Measurements from ENCODE around the gene GRID1. TPM values are rescaled to one million over a fixed set of nuclear protein-coding genes. Genes with fewer than 3 reads are reported as not detected.

Gene GRID1
- total RNA-seq: 2.7 TPM

DNA sequence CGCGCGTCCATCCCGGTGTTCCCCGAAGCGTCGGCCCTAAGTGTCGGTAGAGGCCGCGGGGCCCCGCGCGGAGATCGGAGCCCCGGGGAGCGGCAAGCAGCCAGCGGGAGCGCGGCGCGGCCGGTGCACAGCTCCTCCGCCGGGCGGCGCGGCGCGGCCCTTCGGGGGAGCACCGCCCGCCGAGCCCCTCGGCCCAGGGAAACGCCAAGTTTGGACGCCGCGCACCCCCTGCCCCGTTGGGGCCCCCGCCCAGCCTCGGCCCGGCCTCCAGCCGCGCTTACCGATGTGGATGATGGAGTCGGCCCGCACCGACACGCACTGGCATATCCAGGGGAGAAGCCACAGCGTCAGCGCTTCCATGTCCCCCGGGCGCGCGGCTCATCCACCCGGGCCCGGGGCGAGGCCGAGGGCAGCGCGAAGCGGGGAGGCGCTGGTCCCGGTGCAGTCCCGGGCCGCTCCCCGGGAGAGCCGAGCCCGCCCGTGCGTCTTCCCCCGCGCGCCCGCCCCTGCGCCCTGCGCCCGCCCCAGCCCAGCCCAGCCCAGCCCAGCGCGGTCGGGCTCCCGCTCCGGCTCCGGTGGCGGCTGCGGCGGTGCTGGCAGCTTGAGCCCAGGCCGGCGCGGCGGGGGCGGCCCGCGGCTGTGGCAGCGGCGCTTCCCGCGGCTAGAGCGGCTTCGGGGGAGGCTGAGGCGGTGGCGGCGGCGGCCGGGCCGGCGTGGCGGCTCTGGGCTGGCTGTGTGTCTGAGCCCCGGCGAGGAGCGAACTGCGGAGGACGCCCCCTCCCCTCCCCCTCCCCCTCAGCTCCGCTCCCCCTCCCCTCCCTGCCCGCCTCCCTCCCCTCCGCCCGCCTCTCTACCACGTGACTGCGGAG, at the start of gene GRID1:
Gene GRID1, minus strand, starts transcription at position 763 of the 869 bp plus-strand sequence.
- DNase-seq: peak; percentile 10

DNA sequence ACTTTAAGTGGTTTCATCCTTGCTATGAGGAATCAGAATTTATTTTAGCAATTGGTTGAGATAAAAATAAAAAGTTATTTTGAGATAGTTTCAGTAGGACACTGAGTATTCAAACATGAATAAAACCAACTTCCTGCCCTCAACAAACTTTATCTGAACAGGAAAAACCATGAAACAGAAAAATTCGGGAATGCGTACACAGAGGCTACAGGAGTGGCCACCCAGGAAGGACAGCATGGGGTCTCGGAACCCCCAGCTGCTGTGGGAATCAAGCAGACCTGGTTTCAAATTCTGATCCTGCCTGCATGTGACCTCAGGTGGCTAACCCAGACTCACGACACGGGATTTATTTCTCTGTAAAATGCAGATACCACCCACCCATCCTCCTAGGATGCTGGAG, 49.0 kb upstream of the GRID1 start:
- DNase-seq: no peak

DNA sequence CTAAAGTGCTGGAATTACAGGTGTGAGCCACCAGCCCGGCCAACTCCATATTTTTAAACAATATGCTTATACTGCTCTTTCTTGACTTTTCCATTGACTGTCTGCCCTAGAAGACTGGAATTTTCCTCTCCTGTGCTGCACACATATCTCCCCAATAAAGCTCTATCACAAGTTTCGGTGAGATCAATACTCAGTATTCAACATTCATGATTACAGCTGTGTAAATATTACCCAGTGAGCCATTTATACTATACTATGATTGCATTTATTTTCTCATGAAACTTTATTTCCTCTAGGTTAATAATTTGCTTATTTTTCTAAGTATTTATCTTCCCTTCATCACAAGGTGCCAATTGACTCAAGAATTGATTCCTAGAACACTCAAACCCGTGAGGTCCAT, 48.5 kb upstream of the GRID1 start:
- DNase-seq: no peak

DNA sequence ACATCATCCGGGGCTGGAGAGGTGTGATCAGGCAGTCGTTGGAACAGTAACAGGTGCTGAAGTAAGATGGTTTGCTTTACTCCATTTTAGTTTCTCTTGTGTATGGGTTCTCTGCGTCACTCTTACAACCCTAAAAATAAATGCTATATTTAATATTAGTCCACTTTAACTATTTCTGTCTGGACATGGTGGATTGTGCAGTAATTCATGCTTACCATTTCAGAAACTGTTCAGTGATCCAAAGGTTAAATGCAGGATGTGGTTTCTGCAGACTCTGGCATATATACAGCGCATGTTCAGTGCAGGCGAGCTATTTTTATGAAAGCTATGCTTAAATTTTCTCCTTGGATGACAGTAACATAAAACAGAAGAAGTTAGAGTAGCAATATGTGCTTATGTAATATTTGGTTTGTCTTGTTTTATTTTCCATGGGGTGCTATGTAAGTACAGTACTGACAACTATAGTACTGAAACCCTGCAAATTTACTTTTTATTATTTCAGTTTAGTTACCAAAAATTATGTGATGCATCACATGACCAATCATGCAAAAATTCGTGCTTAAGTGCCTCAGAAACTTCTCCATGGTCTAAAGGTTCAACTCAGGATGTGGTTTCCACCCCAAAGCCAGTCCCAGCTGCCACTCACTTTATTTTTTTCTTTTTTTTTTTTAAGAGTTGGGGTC, 46.6 kb upstream of the GRID1 start:
- peak; percentile 52 for DNase-seq

DNA sequence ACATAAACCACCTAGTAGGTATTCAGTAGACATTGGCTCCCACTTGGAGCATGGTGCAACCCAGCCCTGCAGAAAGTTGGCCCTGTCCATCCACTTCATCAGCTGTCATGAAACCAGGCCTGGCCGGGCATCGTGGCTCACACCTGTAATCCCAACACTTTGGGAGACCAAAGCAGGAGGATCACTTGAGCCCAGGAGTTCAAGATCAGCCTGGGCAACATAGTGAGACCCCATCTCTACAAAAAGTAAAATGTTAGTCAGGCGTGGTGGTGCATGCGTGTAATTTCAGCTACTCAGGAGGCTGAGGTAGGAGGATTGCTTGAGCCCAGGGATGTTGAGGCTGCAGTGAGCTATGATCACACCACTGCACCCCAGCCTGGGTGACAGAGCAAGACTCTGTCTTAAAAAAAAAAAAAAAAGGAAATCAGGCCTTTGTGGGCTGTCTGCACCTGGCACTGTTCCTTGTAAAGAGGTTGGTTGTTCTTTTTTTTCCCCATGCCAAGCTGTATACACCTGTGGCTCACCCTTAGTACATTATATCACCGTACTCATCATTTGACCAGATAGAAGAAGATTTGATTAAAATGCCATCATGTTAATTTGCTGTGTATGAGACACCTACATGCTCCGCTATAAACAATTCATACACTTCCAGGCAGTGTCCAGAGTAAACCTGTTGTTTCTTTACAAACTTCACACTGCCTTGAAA, 45.4 kb upstream of the GRID1 start:
- no peak for DNase-seq

DNA sequence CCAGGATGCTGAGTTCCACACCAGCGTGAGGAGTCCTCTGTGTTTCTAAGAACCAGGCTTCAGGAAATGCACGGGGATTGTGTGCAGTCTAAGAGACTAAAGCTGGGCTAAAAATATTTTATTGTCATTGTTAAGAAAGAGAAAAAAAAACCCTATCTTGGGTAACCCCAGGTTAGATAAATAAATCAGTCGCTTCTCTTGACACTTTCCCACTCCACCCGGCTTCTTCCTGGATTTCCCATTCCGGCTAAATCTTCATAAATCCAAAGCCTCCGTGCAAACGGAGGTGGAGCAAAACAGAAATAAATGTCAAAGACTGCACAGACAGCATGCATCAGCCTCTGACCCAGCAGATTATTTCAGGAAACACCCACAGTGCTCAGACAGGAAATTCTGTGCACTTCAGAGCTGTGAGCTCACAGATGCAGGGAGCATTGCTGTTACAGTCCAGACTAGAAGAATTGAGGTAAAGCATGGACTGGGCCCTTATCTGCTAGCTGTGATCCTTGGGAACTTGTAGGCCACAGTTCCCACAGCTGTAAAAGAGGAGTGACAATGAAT, 44.8 kb upstream of the GRID1 start:
- DNase-seq: no peak

DNA sequence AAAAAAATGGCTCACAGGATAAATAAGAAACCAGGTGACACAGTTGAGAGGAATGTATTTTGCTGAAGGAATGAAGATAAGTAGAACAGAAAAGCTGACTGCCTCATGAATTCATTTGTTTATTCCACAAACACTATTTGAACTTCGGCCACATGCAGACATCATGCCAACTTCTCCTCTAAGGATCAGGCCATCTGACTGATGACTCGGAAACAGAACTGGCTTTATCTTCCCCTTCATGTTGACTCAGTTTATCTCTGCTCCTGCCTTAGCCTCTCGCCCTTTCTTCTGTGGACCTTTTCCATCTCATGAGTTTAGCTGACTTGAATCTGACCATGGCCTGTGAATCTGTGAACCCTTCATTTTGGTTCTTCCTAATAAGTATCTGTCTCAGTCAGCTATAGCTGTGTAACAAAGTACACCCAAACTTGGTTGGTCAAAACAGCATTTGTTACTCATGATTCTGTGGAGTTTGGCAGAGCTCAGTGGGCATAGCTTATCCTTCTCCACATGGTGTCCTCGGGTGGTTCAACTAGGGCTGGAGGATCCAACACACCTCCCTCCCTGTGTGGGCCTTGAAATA, 44.0 kb upstream of the GRID1 start:
- DNase-seq: no peak

DNA sequence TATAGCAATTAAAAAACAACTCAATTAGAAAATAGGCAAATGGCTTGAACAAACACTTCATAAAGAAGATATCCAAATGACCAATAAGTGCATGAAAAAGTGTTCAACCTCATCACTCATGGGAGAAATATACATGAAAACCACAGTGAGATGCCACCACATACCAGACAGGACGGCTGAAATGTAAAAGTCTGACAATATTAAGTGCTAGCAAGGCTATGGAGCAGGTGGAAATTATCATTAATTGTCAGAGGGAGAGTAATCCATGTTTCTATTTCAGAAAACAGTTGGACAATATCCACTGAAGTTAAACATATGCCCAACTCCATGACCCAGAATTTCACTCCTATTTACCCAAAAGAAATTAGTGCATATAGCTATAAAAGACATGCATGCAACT, 42.6 kb upstream of the GRID1 start:
- no peak for DNase-seq

DNA sequence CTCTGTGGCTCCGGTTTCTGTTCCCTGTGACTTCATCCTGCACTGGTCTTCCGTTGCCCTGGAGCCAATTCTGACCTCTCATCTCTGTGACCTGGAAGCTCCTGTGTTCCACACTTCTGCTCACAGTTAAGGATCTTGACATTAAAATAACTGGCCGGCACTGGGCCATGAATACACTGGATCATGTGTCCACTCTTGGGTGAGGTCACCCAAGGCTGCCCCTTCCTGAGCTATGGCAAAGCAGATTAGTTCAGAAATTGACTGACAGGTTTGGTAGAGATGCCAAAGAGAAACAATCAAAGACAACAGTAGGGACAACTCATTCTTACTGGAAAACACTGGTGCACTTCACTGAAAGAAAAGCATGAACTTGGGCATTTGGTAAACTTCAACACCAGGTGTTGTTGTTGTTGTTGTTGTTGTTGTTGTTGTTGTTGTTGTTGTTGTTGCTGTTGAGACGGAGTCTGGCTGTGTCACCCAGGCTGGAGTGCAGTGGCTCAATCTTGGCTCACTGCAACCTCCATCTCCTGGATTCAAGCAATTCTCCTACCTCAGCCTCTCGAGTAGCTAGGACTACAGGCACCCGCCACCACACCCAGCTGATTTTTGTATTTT, 36.7 kb upstream of the GRID1 start:
- no peak for DNase-seq

DNA sequence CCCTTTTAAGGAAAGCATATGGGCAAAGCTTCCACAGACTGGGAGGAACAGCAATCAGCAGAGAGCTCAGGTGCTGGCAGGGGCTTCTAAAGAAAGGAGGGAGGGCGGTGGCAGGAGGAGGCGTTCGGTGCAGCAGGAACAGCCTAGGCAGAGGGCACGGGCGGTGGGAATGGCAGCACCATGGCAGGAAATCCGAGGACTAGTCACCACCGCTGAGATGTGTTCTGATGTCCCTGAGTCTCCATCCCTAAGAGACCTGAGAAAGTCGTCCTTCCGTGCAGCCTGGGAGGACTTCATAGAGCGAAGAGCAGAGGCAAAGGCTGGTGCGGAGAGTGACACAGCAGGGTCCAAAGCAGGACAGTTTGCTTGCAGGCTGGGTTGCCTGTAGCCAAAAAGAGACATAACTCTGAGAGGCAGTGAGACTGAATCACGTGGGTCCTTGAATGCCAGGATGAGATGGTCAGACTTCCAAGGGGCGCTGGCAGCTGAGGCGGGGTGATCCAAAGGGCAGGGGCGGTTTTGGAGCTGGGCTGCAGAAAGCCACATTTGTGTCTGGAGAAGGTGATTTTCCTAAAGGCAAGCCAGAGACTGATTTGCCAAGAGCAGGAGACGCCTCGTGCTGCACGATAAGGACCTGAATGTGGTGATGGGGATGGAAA, 35.8 kb upstream of the GRID1 start:
- DNase-seq: no peak

DNA sequence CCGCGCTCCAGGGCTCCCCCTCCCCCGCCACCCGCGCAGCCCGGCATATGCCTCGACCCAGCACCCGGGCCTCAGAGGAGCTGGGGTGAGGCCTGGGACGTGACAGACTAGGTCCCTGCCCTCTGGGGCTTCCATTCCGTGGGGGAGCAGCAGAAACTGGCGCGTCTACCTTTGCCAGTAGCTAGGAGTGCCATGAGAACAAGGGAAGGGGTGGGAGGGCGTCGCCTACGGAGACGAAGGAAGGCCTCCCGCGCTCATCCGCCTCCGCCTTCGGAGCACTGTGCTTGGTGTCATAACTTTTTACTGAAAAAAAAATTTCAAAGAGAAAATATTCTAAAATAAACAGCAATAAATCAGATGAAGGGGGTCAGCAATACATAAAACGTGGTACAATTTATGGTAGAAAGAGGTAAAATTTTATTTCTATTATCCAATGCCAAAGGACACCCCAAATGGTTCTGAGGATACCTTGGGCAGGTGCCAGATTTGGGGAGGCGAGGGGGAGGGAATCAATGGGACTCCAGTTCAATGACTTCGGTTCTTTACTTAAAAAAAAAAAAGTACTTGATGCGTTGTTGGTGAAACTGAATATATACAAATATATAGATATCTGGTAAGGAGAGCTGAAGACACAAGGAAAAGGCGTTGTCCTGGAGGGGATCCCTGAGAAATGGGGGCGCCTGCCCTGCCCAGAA, 35.1 kb upstream of the GRID1 start:
- no peak for DNase-seq

DNA sequence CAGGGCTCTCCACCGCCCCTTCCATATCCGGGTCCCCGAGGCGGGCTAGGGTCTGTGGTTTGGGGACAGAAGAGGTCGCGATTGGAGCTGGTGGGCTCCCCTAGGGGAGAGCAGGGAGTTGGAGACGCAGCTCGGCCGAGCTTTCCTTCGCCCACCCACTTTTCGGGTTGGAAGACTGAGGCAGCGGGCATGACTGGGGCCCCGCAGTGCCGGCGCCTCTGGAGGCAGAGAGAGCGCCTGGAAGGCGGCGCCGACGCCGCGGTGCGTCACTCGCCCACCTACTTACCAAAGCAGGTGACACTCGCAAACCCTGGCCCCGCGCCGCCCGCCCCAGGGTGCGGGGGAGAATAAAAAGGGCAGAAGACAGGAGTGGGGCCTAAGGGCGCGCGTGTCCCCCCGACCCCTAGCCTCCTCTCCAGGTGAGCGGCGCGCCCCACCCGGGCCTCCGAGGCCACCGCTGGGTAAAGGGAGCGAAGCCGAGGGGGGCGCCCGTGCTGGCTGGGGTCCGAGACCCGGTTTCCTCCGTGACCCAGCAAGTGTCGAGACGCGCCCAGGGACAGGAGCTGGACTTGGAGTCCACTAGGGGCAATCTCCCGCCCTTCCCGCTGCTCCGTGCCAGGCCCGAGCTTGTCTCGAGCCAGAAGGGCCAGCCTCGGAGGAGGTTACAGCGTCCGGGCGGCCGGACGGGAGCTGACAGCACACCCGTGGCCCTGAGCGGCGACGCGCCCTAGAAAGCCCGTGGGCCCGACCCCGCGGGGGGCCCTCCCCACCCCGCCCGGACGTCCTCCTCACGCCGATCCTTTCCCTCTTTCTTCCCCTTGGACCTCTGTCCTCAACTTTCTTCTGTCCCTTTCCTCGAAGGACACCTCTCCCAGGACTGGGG, 34.4 kb upstream of the GRID1 start:
- DNase-seq: no peak

DNA sequence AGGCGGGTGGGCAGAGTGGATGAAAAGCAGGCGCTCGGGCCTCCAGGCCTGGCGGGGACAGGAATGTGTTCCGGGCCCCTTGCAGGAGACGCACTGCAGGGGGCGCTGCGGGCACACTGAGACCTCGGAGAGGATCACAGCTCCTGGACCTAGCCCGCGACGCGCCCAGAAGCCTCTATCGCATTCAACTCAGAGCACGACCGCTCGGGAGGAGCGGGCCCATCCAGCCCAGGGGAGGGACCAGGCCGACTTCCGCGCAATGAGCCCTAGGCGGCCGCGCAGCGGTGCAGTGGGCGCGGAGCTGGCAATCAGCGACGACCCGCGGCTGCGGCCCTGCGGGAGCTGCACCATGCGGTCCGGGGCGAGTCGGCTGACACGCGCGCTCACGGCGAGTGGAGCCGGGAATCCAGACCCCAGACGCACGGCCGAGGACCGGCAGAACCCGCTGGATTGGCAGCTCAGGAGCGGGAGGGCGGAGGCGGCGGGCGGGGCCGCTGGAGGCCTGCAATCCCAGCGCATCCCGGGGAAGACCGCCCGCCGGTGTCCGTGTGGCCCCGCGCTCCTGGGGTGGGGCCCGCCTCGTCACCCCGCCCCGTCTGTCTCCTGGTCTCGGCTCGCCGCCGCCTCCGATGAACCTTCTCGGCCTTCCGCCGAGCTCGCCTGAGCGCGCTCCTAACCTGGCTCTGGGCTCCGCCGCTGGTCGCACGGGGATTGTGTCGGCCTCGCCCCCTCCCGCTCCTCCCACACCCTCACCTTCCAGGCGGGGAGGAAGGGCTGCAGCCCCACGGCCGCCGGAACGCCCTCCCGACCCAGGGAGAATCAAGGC, 33.5 kb upstream of the GRID1 start:
- peak; percentile 79 for DNase-seq

DNA sequence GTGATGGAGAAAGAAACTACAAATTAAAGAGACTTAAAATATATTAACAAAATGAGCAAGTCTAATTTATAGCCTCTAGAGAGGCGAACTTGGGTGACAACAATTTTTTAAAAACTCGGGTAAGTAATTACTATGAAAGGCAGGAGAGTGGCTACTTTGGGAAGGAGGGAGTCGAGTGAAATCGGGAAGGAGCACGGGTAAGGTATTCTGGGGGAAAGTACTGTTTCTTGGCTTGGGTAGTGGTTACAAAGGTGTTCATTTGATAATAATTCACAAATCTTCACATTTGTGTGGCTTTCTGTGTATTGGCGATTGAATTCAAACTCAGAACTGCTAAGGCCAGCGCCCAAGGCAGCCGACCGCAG, 32.9 kb upstream of the GRID1 start:
- DNase-seq: no peak

DNA sequence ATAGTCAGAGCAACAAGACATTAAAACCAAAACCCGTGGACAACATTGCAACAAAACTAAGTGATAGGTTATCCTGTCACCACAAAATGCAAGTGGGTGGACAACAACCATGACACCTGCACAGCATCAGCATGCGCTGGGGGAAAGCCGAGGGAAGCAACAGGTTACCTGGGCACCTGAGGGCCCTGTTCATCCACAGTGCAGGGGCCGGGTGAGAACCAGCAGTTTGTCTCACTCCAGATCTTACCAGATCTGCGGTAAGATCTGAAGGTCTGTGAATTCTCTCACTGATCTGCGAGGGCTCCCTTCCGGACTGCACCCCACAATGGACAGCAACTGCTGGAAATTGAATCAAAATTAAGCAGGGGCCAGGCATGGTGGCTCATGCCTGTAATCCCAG, 30.5 kb upstream of the GRID1 start:
- no peak for DNase-seq

DNA sequence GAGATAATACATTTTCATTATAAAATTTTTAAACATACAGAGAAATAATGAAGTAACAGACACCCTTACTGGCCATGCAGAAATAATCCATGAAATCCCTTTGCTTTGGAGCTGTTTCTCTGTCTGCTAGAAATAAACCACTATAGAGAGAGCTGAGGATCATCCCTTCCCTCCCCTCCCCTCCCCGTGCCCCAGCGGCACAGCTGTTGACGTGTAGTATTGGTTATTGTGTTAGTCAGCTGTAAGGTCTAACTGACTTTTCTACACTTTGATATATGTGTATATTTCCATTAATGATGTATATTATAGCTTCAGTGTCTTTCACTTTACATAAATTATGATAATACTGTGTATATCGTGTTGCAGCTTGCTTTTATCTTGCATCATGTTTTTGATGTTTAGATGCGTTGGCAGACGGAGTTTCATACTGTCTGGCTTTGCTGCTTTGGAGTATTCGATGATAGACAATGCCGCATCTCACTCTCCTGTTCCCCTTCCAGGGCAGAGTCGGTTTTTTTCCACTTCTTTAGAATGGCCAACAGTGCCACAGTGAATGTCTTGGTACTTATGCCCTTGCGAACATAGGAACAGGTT, 27.4 kb upstream of the GRID1 start:
- DNase-seq: no peak

DNA sequence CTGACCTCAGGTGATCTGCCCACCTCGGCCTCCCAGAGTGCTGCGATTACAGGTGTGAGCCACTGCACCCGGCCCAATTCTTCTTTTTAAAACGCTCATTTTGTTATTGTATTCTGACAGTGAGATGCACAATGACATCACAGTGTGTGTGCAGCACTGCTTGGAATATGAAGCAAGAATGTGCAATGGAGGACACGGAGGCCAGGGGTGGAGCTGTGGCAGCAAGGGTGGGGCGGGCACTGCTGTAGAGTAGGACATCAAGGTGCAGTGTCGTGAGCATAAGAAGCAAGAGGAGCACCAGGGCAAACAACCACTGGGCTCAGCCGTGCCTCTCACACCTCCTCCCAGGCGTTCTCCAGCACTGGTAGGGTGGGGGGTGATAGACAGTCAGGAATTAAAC, 26.8 kb upstream of the GRID1 start:
- no peak for DNase-seq

DNA sequence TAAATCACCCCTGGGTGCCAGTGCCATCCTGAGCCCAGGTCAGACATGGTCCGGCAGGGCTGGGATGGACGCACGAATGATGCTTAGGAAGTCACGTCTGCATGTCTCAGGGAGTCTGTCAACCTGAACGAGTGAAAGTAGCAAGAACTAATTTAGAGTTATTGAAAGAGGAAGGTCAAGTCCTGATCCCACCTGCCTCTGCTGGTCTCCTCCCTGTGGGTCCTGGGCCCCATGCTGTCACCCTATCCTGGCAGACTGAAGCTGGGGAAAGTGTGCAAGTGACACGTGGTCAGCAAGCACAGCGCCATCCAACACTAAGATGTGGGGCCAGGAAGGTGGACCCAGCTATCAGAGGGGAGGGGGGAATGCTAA, 26.1 kb upstream of the GRID1 start:
- DNase-seq: no peak
